DND-41 (cell line): Measurements from ENCODE around the gene KRTAP5-1.

Source experiments
- ATAC-seq: fragments of 200-7000 bp; cut with Tn5 transposase; 3 replicates; pipeline ENCODE4 v1.9.1; 2021; ENCODE audit warnings: low read depth; ENCODE audit not compliant: insufficient read depth
- DNase-seq: peaks from one replicate; pipeline ENCODE4 v3.0.0-alpha.2; 2020
- H2AFZ ChIP-seq: 2 replicates; pipeline ENCODE4 v1.6.0; 2012; ENCODE audit warnings: low read depth, low read length
- H3K27ac ChIP-seq: 2 replicates; pipeline ENCODE4 v1.5.1; 2012; ENCODE audit warnings: low read length, inconsistent platforms
- H3K27me3 ChIP-seq: fragments of 200-600 bp; sonication (generic); 2 replicates; pipeline ENCODE4 v1.6.0; 2012; ENCODE audit warnings: low read length, mild to moderate bottlenecking, inconsistent platforms; ENCODE audit not compliant: insufficient read depth, poor library complexity
- H3K36me3 ChIP-seq: 2 replicates; pipeline ENCODE4 v1.5.1; 2012; ENCODE audit warnings: low read length, inconsistent platforms; ENCODE audit not compliant: insufficient read depth
- H3K4me1 ChIP-seq: 2 replicates; pipeline ENCODE4 v1.5.1; 2012; ENCODE audit warnings: mild to moderate bottlenecking, low read length; ENCODE audit not compliant: insufficient read depth
- H3K4me2 ChIP-seq: 2 replicates; pipeline ENCODE4 v1.6.0; 2012; ENCODE audit warnings: mild to moderate bottlenecking, moderate library complexity, low read length, inconsistent platforms; ENCODE audit not compliant: insufficient read depth
- H3K4me3 ChIP-seq, 2 experiments: fragments of 200-600 bp in 1 of 2; shearing (Covaris generic) in 1 of 2; 2 replicates each; pipeline ENCODE4 v1.5.1; 2012 to 2016; ENCODE audit warnings: inconsistent platforms in 2 of 2, low read length in 2 of 2, mild to moderate bottlenecking in 2 of 2, low read depth in 1 of 2, moderate library complexity in 1 of 2
- H3K79me2 ChIP-seq: 2 replicates; pipeline ENCODE4 v1.6.0; 2012; ENCODE audit warnings: low read length, inconsistent platforms; ENCODE audit not compliant: insufficient read depth
- H3K9ac ChIP-seq: 2 replicates; pipeline ENCODE4 v1.6.0; 2012; ENCODE audit warnings: low read depth, mild to moderate bottlenecking, inconsistent platforms, low read length, moderate library complexity
- H3K9me3 ChIP-seq: 2 replicates; pipeline ENCODE4 v1.5.1; 2012; ENCODE audit warnings: low read length, moderate library complexity, mild to moderate bottlenecking, inconsistent platforms; ENCODE audit not compliant: insufficient read depth, severe bottlenecking
- H4K20me1 ChIP-seq: 2 replicates; pipeline ENCODE4 v1.6.0; 2012; ENCODE audit warnings: low read length; ENCODE audit not compliant: insufficient read depth
- EZH2 ChIP-seq: IDR thresholded peaks from 3 replicates; pipeline ENCODE4 v1.6.1; 2012; ENCODE audit warnings: borderline replicate concordance, low read depth, mild to moderate bottlenecking, moderate library complexity, low read length, inconsistent platforms; ENCODE audit not compliant: severe bottlenecking
- TF ChIP-seq, protein P1 (sequence below): IDR thresholded peaks from 2 replicates; pipeline ENCODE4 v1.5.1; 2012; ENCODE audit warnings: borderline replicate concordance, low read length, moderate library complexity, mild to moderate bottlenecking; ENCODE audit not compliant: poor library complexity, severe bottlenecking; ENCODE audit errors: extremely low read depth

Gene KRTAP5-1

DNA sequence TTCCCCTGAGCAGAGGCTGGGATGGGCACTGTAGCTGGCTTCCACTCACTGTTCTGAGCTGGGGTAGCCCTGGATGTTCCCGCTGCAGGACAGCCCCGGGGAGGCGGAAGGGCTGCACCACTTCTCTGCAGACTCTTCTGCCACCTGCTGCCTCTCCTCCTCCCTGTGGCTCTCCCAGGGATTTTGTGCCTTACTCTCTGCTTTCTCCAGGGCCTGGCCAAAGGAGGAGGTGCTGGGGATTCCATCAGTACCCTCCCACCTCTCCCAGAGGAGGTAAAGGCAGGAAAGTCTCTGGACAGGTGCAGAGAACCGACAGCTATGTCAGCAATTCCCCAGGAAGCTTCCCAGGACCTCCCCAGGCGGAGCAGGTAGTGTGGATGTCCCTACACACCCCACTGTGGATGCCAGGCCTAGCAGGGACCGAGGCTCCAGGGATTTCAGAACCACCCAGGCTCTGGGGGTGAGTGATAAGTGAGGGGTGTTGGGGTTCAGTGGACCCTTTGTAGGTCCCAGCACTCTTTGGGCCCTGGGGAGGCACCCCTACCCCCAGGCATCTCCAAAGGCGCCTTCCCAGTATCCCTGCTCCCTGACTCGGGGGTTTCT, 24.3 kb downstream of the KRTAP5-1 start:
- no peaks in the 10 kb centered on the region for H3K4me1 ChIP-seq

DNA sequence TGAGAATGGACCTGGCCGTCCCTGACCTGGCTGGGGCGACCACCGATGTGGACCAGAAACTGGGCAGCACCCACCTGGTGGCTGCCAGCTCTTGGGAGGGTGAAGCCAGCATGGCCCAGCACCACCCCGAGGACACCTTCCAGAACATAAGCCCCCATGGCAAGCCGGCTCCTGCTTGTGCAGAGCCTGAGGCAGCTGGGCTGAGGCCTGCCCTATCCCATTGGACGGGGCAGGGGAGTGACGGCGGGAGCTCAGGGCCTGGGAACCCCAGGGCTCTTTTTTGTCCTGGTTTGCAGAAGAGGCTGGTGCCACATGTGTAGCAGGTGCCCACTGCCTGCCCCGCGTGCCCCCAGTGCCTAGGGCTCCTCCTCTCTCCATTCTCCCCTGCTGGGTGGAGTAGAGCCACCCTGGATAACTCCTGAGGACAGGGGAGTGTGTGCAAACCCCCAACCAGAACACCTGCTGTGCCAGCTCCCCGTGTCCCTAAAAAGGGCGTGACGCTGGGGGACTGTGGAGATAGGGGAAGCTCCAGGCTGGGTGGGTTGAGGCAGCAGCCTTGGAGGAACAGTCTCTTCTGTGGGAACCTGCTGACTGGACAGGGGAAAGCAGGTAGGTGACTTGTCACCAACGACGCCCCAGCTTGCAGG, 25.0 kb downstream of the KRTAP5-1 start:
- Histone ChIP-seq H4K20me1 (peaks cover 20% of the 10 kb centered on the region), H3K9me3 (no peaks in the 10 kb centered on the region), H3K4me1 (no peaks in the 10 kb centered on the region), H3K4me2 (no peak overlapping the region), H3K4me3 (no peak overlapping the region), H3K9ac (no peak overlapping the region), H3K36me3 (no peaks in the 10 kb centered on the region), H2AFZ (no peak overlapping the region), H3K27ac (no peak overlapping the region), H3K79me2 (no peaks in the 10 kb centered on the region), H3K27me3 (peaks cover 10% of the 10 kb centered on the region)
- TF ChIP-seq, protein P1, sequence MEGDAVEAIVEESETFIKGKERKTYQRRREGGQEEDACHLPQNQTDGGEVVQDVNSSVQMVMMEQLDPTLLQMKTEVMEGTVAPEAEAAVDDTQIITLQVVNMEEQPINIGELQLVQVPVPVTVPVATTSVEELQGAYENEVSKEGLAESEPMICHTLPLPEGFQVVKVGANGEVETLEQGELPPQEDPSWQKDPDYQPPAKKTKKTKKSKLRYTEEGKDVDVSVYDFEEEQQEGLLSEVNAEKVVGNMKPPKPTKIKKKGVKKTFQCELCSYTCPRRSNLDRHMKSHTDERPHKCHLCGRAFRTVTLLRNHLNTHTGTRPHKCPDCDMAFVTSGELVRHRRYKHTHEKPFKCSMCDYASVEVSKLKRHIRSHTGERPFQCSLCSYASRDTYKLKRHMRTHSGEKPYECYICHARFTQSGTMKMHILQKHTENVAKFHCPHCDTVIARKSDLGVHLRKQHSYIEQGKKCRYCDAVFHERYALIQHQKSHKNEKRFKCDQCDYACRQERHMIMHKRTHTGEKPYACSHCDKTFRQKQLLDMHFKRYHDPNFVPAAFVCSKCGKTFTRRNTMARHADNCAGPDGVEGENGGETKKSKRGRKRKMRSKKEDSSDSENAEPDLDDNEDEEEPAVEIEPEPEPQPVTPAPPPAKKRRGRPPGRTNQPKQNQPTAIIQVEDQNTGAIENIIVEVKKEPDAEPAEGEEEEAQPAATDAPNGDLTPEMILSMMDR, result no peak
- TF ChIP-seq EZH2, result no peak
- no peak for DNase-seq
- no peak for ATAC-seq

More for the DNA sequence above, 24.3 kb downstream of the KRTAP5-1 start:
- Histone ChIP-seq H3K36me3 (no peaks in the 10 kb centered on the region), H3K4me3 (no peak overlapping the region), H3K9ac (no peak overlapping the region), H3K9me3 (no peaks in the 10 kb centered on the region), H3K27me3 (peaks cover 10% of the 10 kb centered on the region), H3K4me2 (no peak overlapping the region), H3K27ac (no peak overlapping the region), H4K20me1 (peaks cover 20% of the 10 kb centered on the region), H2AFZ (no peak overlapping the region), H3K79me2 (no peaks in the 10 kb centered on the region)
- no peak for TF ChIP-seq EZH2
- TF ChIP-seq, protein P1, result peak; percentile 16
- no peak for DNase-seq
- ATAC-seq, result no peak

DNA sequence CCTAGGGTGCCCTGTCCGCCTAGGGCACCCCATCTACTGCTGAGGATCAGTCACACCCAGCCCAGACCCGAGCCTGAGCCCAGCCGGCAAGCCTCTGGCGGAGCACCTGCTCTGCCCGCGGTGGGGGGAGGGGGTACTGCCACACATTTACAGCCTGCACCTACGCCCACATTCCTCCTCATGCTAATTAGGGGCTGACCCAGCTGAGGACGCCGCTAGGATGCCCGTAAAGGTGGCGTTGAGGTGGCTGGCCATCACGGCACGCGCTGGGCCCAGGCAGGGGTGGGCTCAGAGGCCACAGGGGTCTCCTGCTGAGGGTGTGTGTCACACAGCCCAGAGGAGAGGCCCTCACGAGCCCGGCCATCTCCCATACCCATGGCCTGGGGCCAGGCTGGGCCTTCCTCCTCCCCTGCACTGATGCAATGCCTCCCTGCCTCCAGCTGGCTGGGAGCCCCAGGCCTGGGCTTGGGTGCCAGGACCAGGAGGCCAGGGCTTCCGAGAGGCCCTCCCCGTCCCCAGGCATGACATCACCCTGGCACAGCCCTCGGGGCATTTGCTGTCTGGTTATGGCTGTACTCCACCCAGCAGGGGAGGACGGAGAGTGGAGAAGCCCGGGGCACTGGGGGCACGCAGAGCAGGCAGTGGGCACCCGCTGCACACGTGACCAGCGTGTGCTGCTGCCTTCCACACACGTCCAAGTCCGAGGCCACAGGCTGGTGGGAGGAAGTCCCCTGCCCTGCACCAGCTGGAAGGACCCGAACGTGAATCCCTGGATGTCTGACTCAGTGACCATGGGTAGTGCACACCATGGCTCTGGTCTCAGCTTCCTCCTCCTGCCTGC, 25.8 kb downstream of the KRTAP5-1 start:
- DNase-seq, result no peak

More for the DNA sequence above, 25.8 kb downstream of the KRTAP5-1 start:
- no peaks in the 10 kb centered on the region for H3K36me3 ChIP-seq
- no peak overlapping the region for H3K27ac ChIP-seq
- H3K79me2 ChIP-seq, result no peaks in the 10 kb centered on the region
- H3K4me3 ChIP-seq, result no peak overlapping the region
- peaks cover 10% of the 10 kb centered on the region for H3K27me3 ChIP-seq
- no peak overlapping the region for H2AFZ ChIP-seq
- no peak overlapping the region for H3K4me2 ChIP-seq
- H3K9me3 ChIP-seq, result no peaks in the 10 kb centered on the region
- H3K4me1 ChIP-seq, result no peaks in the 10 kb centered on the region
- ATAC-seq, result no peak
- peaks cover 20% of the 10 kb centered on the region for H4K20me1 ChIP-seq
- TF ChIP-seq EZH2, result no peak
- TF ChIP-seq, protein P1, result no peak
- no peak overlapping the region for H3K9ac ChIP-seq
